Measurements from ENCODE around the gene AGBL3. TPM values are rescaled to one million over a fixed set of nuclear protein-coding genes. Genes with fewer than 3 reads are reported as not detected.

Gene AGBL3
- total and polyA plus RNA-seq, 9 of the 15 experiments (the other 6 are each of a cell fraction or from before 2014, with no cell fraction given) = 0.54 to 2.9 (median 1.7) TPM

- POLR2A ChIA-PET = interaction anchor here (0.6 to 2.2 kb wide), 5 partner anchors 8 to 167 kb away, joined by 3 to 11 read pairs (median 10); partner anchors contain the start of gene TMEM140
- Histone ChIP-seq H3K9ac (ENCODE audit: insufficient read depth in 1 of 2, low read depth in 2 of 2, low read length in 2 of 2) (peak overlapping the region in 1 of 2 experiments; percentile 44; a peak in 3 of 4 replicates), H3K4me1 (replicated peaks in 1 of 2; ENCODE audit: control insufficient read depth in 2 of 2, insufficient read depth in 2 of 2, low read length in 2 of 2) (peaks cover 8 to 27% of the 10 kb centered on the region in 2 experiments), H3K9me3 (replicated peaks; ENCODE audit: control insufficient read depth, insufficient read depth, low read depth, low read length) (peaks cover 42% of the 10 kb centered on the region), H4K20me1 (replicated peaks; ENCODE audit: control insufficient read depth, insufficient read depth, low read length) (no peaks in the 10 kb centered on the region), H3K27ac (ENCODE audit: extremely low read depth, low read depth, low read length) (peak overlapping the region; percentile 77), H3K4me2 (ENCODE audit: insufficient read depth, low read length) (peak overlapping the region; percentile 30; the same call in 1 of the 2 replicates), H3K9me1 (ENCODE audit: control insufficient read depth, insufficient read depth, low read length) (no peaks in the 10 kb centered on the region), H3K79me2 (ENCODE audit: control insufficient read depth, insufficient read depth, low read length) (no peaks in the 10 kb centered on the region), H2AFZ (ENCODE audit: low read depth, low read length) (peak overlapping the region; percentile 57), H3K4me3 (no peak overlapping the region), H3K36me3 (ENCODE audit: control insufficient read depth, insufficient read depth, low read length) (peaks cover 29% of the 10 kb centered on the region; the same call in 2 of the 3 replicates), H3K27me3 (ENCODE audit: control insufficient read depth in 2 of 2, insufficient read depth in 2 of 2, low read length in 2 of 2) (no peaks in the 10 kb centered on the region)
- FAIRE-seq = peak; percentile 56
- peak; percentile 64 for ATAC-seq
- in situ Hi-C loops (cut with MboI) = no loop called here
- intact Hi-C loops (cut with micrococcal nuclease) = loop anchor here (2.0 kb wide), 1 partner anchor 174 kb away; the partner anchor contains the start of gene AGBL3
- WGBS (ENCODE audit: insufficient coverage, low coverage, missing lambda C conversion rate) = 30% methylated on average over 9 of the region's 9 CpGs
- CTCF ChIA-PET (ENCODE audit: low intra/inter-chr PET ratio) = no interaction called here
- no TSS peak for BruUV-seq (replicated peaks)
- DNase-seq (ENCODE audit: extremely low read depth in 1 of 4, low spot score in 3 of 4) = peak in 3 of 4 experiments; percentile 27 to 64 (median 51)
- TF ChIP-seq ILK (tag; IDR thresholded peaks at IDR 0.05; ENCODE audit: borderline replicate concordance, low read depth) = peak; percentile 49; the same call in 1 of the 2 replicates
- TF ChIP-seq IFI16 (CRISPR knock-in tag; IDR thresholded peaks at IDR 0.05) = no peak
- TF ChIP-seq PCBP2 (IDR thresholded peaks at IDR 0.05; ENCODE audit: low read depth, low read length, poor library complexity, severe bottlenecking) = no peak
- no peak; the same call in 1 of the 2 replicates for TF ChIP-seq ZNF41 (CRISPR knock-in tag; conservative IDR thresholded peaks at IDR 0.05)
- TF ChIP-seq YY1 (IDR thresholded peaks at IDR 0.05; ENCODE audit: borderline replicate concordance in 1 of 3, control insufficient read depth in 1 of 3, extremely low read depth in 1 of 3, insufficient read depth in 3 of 3, insufficient read length in 1 of 3, insufficient replicate concordance in 2 of 3, low read depth in 1 of 3, low read length in 2 of 3) = no peak
- TF ChIP-seq ETV5 (CRISPR knock-in tag; IDR thresholded peaks at IDR 0.05; ENCODE audit: low read depth) = no peak
- TF ChIP-seq HOXB6 (CRISPR knock-in tag; IDR thresholded peaks at IDR 0.05; ENCODE audit: borderline replicate concordance) = no peak
- no peak for TF ChIP-seq SREBF2 (CRISPR knock-in tag; IDR thresholded peaks at IDR 0.05)
- TF ChIP-seq FUS (optimal IDR thresholded peaks at IDR 0.05; ENCODE audit: low read depth, low read length) = no peak
- no peak for TF ChIP-seq DLX4 (CRISPR knock-in tag; IDR thresholded peaks at IDR 0.05)
- no peak; the same call in 1 of the 2 replicates for TF ChIP-seq CREB3L1 (IDR thresholded peaks at IDR 0.05; ENCODE audit: borderline replicate concordance, low read depth)
- TF ChIP-seq RBM39 (optimal IDR thresholded peaks at IDR 0.05; ENCODE audit: low read depth, low read length) = no peak
- no peak for TF ChIP-seq FOXK2 (conservative IDR thresholded peaks at IDR 0.05 in 1 of 2, IDR thresholded peaks at IDR 0.05 in 1 of 2; ENCODE audit: low read depth in 2 of 2)
- no peak for TF ChIP-seq MEIS2 (IDR thresholded peaks at IDR 0.05; ENCODE audit: partially characterized antibody)
- TF ChIP-seq NRF1 (conservative IDR thresholded peaks at IDR 0.05 in 1 of 2, IDR thresholded peaks at IDR 0.05 in 1 of 2) = peak; percentile 51 to 57; a peak in 3 of 4 replicates
- no peak for TF ChIP-seq POLR2AphosphoS2 (IDR thresholded peaks at IDR 0.05; ENCODE audit: low read length)
- no peak for TF ChIP-seq MTF1 (CRISPR knock-in tag; IDR thresholded peaks at IDR 0.05; ENCODE audit: borderline replicate concordance)
- no peak for TF ChIP-seq NR1H2 (CRISPR knock-in tag; IDR thresholded peaks at IDR 0.05)
- TF ChIP-seq SMARCA5 (IDR thresholded peaks at IDR 0.05) = no peak
- TF ChIP-seq XRCC5 (IDR thresholded peaks at IDR 0.05; ENCODE audit: low read depth, low read length) = no peak
Observed at GRCh38 chr7:135160858-135161653, 174.7 kb downstream of the AGBL3 start.
